Nucleus accumbens (tissue), 56 donors: ENCODE results near the gene REST.

Experiments used
- DNase-seq, 56 donors: peaks; one replicate each; lab custom pipeline; 2025; lab: John Stamatoyannopoulos, UW

REST gene

GRCh38 chr4:56973336-56973735, 65.6 kb downstream of the REST start:
- DNase-seq: no peak

DNA sequence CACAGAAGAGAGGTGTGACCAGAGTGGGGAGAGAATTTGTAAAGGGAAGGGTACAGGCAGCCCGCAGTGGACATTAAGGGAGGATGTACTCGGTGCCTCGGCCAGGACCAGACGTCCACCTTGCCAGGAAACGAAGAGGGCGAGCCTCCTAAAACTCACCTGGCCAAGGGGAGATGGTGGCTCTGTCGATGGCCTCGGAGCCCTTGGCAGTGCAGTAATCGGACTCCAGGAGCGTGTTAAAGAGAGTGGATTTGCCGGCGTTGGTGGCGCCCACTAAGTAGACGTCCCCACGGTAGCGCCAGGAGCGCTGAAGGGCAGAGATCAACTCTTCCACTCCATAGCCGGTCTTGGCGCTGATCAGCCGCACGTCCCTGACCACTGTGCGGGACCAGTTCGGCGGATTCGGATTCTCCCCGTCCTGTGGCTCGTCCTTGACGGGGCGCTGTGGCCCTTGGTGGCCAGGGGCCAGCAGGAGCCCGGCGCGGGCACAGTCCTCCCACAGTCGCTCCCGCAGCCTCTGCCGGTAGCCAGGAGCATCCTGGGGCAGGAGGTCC, 68.7 kb downstream of the REST start:
- DNase-seq: peak in 2 of 56 donors; percentile 44 to 53

DNA sequence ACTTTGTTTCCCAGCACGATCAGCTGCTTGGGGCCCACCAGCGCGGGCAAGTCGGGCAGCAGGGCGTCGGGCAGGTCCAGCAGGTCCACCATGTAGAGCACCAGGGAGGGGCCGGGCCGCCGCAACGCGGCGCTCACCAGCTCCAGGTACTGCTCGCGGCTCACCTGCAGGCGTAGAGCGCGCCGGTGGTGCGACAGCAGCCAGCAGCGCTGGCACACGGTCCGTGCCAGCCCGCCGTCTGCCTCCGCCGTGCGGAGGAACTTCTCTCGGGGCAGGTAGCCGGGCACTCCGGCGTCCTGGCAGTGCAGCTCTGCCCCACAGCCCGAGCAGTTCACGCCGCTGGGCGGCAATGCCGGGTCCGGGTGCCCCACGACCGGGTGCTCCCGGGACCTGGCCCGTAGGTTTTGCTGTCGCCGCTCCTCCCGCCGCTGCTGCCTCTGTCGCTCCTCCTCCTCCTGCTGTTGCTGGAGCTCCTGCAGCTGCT, 69.2 kb downstream of the REST start:
- DNase-seq: peak in 22 of 56 donors; percentile 8 to 81 (median 50)

DNA sequence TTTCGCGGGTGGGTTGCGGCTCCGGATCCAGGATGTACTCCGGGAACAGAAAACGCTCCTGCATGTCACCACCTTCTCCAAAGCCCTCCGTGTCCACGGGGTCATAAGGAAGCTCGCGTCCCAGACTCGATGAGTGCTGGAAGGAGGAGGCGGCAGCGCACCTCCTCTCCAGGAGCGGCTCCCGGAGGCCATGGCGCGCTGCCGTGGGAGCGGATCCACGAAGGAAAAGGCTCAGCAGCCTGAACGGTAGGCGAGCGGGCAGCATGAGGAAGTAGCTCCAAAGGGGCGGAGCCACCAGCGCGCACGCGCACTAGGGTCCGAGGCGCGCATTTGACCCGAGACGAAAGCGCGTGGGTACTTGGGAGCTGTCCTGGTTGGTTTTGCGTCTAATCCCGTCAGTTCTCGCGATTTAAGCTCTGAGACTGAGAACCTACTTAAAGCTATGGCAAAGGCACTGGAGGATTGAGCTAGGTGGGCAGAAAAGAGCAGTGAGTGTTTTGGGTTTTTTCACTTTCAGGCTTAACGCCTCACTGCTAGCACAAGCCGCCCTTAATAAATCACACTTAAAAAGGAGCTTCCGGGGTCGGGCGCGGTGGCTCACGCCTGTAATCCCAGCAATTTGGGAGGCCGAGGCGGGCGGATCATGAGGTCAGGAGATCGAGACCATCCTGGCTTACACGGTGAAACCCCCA, 69.8 kb downstream of the REST start, which contains the start of gene NOA1:
Gene NOA1 (minus strand): TSS at position 286 of the 692 bp plus-strand sequence. CDS start 21 bp downstream, at position 265.
- DNase-seq: peak; percentile 70 to 98 (median 94)

- DNase-seq: peak; percentile 24 to 97 (median 87)
Measured at GRCh38 chr4:56978750-56979303, 71.1 kb downstream of the REST start, which contains the start of gene POLR2B. POLR2B (plus strand) TSS chr4:56978896; CDS start chr4:56978986, 90 bp downstream.

DNA sequence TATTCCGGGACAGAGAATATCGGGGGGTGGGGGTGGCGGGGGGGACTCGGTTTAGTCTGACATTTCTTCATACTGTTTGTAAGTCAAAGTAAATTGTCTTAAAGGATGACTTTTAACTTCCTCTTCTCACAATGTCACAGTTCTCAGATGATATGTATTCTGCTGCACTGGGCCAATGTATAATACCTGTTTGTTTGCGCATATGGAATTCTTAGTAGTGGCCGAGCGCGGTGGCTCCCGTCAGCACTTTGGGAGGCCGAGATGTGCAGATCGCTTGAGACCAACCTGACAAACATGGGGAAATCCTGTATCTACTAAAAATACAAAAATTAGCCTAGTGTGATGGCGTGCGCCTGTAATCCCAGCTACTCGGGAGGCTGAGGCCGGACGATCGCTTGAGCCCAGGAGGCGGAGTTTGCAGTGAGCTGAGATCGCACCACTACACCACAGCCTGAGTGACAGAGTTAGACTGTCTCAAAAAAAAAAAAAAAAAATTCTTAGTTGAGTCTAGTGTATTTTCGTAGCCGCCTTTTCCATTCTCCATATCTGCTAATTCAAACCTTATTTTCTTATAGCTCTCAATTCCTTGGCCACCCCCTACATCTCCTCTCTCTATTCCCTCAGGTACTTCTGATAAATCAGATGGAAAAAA, 71.8 kb downstream of the REST start:
- DNase-seq: no peak

DNA sequence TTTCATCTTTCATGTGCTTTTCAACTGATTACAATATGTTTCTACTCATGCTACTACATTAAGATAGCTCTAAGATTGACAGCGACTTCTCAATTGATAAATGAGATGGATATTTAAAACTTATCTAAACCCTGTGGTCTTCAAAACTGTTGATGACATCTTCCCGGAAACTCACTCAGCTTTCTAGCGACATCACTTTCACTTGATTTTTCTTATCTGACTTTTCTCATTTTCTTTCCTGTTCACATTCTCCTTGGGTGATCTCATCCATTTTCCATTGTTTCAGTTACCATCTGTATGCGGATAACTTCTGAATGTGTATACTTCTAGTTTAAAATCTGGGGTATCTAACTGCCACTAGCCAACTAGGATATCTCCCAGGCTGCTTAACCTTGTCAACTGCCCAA, 74.1 kb downstream of the REST start:
- no peak for DNase-seq

GRCh38 chr4:56986192-56986591, 78.5 kb downstream of the REST start:
- DNase-seq: no peak

DNA sequence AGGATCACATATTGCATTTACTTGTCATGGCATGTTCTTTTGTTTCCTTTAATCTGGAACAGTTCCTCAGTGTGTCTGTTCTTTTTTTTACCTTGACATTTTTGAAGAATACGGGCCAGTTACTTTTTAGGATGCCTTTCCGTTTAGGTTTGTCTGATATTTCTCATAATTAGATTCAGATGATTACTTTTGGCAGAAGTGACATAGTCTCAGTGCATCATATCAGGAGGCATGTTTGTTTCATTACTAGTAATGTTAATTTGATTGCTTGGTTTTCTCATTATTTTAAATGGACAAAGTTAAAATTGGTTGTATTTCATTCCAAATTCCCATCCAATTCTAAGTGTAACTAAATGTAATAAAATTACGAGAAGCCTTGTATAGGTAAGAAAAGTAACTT, 79.3 kb downstream of the REST start:
- DNase-seq: no peak

- no peak for DNase-seq
Measured at GRCh38 chr4:56990109-56990905, 82.6 kb downstream of the REST start.

DNA sequence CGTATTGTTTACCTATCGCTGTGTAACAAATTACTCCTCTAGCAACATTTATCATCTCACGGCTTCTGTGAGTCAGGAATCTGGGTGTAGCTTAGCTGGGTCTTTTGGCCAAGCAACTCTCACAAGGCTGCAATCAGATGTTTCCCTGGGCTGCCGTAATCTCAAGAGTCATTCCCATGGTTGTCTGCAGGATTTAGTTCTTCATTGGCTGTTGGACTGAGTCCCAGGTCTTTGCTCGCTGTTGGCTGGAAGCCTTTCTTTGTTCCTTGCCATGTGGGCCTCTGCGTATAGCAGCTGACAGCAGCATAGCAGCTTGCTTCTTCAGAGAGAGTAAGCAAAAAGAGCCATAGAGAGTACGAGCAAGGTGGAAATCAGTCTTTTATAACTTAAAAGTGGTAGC, 87.8 kb downstream of the REST start:
- peak in 54 of 56 donors; percentile 1 to 83 (median 58) for DNase-seq

- peak in 5 of 56 donors; percentile 0 to 15 (median 10) for DNase-seq
Measured at GRCh38 chr4:56999751-57000150, 92.1 kb downstream of the REST start.

GRCh38 chr4:57013543-57014120, 105.9 kb downstream of the REST start:
- no peak for DNase-seq
